GM19438 (cell line): ENCODE measurements around the gene DUSP14.
A peak's percentile ranks its signal among the peaks of the same experiment; 100 is the strongest.
"Not testable (repeated sequence)": the region's sequence is repeated elsewhere in the genome, so short reads cannot be mapped to it uniquely, and the experiment has no call there.

Experiments used
- ATAC-seq: cut with Tn5 transposase; IDR thresholded peaks from one replicate; pipeline ENCODE4 v1.9.1; 2021; ENCODE audit warnings: low read depth; ENCODE audit not compliant: unreplicated experiment

The DUSP14 gene, protein sequence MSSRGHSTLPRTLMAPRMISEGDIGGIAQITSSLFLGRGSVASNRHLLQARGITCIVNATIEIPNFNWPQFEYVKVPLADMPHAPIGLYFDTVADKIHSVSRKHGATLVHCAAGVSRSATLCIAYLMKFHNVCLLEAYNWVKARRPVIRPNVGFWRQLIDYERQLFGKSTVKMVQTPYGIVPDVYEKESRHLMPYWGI

DNA sequence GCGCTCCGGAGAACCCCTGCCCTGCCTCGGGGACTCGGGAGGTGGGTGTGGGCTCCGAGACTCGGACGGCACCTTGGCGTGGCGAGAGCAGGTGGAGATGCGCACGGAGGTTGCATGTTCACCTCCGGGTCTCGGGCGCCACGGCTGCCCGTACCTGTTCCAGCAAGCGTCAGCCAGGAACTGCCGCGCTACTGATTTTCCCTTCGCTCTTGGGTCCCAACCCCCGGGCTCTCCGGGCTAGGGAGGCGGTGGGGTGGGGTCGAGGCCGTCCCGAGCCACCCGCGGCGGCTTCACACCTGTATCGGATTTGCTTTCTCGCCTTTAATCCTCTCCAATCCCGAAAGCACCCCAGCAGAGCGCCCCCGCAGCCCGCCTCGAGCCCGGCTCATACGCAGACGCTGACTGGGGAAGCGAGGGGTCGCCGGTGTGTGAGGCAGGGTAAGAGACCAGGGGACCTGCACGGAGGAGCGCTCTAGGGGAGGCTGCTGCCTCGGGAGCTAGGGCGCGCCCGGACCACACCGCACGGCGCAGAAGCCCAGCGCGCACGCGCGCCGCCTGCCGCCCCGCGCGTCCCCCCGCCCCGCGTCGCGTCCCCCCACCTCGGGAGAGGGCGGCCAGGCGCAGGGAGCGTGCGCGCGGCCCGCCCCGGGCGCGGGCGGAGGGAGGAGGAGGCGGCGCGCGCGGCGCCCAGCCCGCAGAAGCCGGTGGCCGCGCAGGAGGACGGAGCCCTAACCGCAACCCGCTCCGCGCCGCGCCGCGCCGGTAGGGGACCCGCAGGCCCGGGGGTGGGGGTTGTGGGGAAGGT lies at the start of gene DUSP14:
Gene DUSP14 (plus strand): TSS at position 695 of the 805 bp plus-strand sequence. CDS start 22,382 bp downstream, outside the sequence.
- peak; percentile 63 for ATAC-seq

DNA sequence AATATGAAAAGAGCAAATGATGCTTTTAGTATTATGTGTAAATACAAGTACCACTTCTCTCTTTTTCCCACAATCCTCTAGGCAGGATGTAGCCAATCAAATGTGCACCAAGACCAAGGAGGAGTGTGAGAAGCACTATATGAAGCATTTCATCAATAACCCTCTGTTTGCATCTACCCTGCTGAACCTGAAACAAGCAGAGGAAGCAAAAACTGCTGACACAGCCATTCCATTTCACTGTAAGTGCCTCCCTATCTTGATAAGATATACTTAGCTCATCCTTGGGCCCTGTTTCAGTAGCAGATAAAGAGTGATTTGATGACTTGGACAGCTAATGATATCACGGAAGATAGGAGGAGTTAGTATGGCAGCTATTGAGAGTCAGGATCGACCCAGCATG lies 49.3 kb upstream of the DUSP14 start:
- ATAC-seq: no peak

GRCh38 chr17:37441369-37442014 lies 48.2 kb upstream of the DUSP14 start:
- ATAC-seq: not testable (repeated sequence)

DNA sequence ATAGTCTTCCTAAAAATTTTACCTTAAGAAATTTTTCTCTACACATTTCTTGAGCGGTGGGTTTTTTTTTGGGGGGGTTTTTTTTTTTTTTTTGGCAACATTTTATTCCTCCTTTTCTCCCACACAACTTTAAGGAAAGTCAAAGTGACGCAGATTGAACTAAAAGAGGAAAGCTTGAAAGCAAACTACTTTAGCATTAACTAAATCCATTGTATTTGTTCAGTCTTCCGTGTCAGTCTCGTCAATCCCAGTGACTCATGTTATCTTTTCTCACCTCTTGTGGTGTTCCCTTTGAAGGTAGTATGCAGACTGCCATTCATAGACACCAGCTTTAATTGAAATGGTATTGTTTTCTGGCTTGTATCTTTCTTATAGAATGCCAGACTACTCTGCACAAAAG lies 43.7 kb upstream of the DUSP14 start:
- ATAC-seq: no peak

DNA sequence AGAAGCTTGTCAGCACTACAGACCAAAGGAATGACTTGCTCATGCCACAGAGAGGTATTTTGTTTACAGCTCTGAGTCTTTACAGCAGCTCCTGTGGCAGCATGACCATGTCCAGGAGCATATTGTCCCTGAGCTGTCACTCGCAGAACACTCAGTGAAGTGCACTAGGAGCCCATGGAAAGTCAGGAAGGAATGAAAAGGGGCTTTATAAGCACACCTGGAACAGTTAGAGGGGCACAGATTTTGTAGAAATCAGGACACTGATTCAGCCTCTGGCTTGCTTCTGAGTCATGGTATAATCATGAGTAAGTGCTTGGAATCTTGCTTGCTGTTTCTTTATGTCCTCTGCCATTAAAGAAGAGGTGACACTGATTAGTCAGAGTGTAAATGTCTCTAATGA lies 42.0 kb upstream of the DUSP14 start:
- ATAC-seq: no peak

GRCh38 chr17:37450112-37450511 lies 39.6 kb upstream of the DUSP14 start:
- ATAC-seq: no peak

- ATAC-seq: not testable (repeated sequence)
Observed at GRCh38 chr17:37457801-37458200, 31.9 kb upstream of the DUSP14 start.

GRCh38 chr17:37458805-37459204 lies 30.9 kb upstream of the DUSP14 start:
- ATAC-seq: no peak

DNA sequence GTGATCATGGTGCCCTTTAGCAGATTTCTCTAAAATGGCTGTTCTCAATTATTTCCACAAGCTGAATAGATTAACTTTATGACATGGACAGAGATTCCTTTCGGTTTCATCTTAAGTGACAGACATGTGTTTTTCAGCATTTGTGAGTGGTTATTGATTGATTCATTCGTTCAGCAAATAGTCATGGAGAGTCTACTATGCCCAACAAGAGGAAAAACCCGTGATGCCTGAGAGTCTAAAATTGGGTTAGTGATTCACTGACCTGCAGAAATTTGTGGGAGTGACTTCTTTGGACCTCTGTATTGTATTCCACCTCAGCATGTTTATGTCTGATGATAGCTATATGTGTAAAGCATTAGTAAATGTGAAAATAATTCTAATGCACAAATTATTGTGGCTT lies 28.0 kb upstream of the DUSP14 start:
- ATAC-seq: no peak

GRCh38 chr17:37462492-37462891 lies 27.2 kb upstream of the DUSP14 start:
- no peak for ATAC-seq

GRCh38 chr17:37463039-37463438 lies 26.7 kb upstream of the DUSP14 start:
- ATAC-seq: no peak

DNA sequence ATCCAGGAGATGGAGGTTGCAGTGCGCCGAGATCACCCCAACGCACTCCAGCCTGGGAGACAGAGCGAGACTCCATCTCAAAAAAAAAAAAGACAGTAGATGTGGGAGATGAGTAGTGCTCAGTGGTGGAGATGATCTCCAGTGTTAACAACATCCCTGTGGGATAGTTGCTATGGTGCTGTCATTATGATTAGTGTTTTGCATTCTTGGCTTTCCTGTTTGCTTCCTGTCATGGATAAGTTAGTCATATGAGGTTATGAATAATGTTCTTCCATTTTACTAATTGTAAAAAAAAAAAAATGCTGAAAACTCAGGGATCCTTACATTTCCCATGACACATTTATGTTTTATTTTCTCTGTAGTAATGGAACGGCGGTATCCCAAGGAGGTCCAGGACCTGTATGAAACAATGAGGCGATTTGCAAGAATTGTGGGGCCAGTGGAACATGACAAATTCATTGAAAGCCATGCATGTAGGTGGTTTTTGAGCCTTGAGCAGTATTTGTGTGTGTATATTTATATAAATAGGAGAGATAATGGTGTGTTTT lies 24.5 kb upstream of the DUSP14 start:
- no peak for ATAC-seq

DNA sequence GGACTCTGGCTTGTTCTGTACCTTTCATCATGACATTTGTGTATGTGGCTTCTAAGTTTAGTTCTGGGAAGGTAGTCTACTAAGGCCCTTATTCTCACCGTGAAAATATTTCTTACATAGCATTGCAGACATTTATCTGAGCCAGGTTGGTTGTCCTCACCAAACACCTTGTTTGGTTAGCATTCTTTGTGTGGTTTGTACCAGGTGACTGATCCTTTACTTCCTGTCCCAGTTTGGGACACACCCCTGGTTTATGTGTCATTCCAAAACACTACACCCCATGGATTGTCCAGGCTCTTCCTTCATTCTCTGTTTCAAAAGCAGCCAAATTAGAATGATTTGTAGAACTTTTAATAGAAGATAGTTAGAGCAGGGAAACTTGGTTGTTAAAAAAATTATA lies 23.2 kb upstream of the DUSP14 start:
- ATAC-seq: no peak

DNA sequence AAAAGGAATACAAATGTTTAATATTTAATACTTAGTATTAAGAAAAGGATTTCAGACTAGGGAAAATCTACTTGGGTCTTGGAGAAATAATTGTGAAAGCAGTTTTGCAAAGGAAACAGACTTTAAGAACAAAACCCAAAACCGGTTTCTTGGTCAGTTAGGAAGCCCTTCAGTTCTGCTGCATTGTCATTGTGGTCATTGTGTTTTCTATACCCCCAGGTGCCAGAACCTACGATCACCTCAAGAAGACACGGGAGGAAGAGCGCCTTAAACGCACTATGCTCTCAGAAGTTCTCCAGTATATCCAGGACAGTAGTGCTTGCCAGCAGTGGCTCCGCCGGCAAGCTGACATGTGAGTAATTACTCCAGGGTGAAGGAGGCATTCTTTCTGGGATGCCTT lies 19.5 kb upstream of the DUSP14 start:
- no peak for ATAC-seq

- ATAC-seq: no peak
Observed at GRCh38 chr17:37475731-37476420, 13.8 kb upstream of the DUSP14 start.

- no peak for ATAC-seq
Observed at GRCh38 chr17:37476431-37477120, 13.1 kb upstream of the DUSP14 start.

GRCh38 chr17:37478187-37478586 lies 11.5 kb upstream of the DUSP14 start:
- ATAC-seq: no peak

DNA sequence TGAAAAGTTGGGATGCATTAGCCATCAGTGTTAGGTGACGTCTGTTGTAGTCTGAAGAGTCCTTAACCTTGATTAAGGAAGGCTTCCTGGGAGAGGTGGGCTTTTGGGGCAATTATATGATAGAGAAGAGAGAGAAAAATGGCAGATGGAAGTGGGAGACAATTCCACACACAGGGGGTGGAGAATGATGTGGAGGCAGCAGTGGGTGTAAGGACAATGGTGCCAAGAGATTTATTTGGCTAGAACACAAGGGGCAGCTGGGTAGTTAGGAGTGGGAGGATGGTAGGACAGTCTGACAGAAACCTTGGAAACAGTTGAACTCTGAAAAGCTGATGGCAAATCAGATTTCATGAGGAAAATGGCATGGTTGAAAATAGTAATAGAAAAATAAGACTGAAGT lies 10.7 kb upstream of the DUSP14 start:
- ATAC-seq: no peak

- ATAC-seq: no peak
Observed at GRCh38 chr17:37480427-37480826, 9.3 kb upstream of the DUSP14 start.

DNA sequence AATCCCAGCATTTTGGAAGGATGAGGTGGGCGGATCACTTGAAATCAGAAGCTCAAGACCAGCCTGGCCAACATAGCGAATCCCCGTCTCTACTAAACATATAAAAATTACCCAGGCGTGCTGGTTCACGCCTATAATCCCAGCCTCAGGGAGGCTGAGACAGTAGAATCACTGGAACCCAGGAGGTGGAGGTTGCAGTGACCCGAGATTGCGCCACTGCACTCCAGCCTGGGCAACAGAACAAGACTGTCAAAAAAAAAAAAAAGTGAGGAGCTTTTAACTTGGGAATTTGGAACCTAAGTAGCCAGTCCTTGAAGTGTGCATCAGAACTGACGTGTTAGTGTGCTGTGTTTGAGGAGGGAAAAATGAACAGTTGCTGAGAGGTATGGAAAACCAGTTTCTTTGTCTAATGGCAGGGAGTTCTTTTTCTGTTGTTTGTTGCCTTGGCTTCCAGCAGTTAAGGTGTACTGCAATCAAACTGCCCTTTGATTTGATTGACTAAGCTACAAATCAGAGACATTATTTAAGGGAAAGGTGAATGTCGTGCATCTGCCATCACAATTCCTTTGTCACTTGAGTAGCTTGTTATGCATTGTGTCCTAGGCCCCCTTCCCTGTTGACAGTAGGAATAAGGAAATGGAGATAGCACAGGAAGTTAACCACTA lies 8.6 kb upstream of the DUSP14 start:
- no peak for ATAC-seq
